MM.1S (cell line): Measurements from ENCODE around the gene OR5AN1.

Experiments
- DNase-seq: peaks from one replicate; pipeline ENCODE4 v3.0.0-alpha.2; 2015
- H2AFZ ChIP-seq: fragments of 300-600 bp; sonication (generic); 2 replicates; pipeline ENCODE4 v1.6.0; 2016; ENCODE audit warnings: antibody characterized with exemption, low read length
- H3F3A ChIP-seq: fragments of 300-600 bp; sonication (generic); 2 replicates; pipeline ENCODE4 v1.6.1; 2016; ENCODE audit warnings: mild to moderate bottlenecking, antibody characterized with exemption, low read length, moderate library complexity, mixed read lengths; ENCODE audit not compliant: insufficient read depth
- H3K27ac ChIP-seq: fragments of 300-600 bp; sonication (generic); 2 replicates; pipeline ENCODE4 v1.5.1; 2016; ENCODE audit warnings: mild to moderate bottlenecking, low read length
- H3K27me3 ChIP-seq: fragments of 300-600 bp; sonication (generic); replicated peaks from 2 replicates; pipeline ENCODE4 v1.6.0; 2016; ENCODE audit warnings: low read length; ENCODE audit not compliant: insufficient read depth
- H3K36me3 ChIP-seq: fragments of 300-600 bp; sonication (generic); replicated peaks from 2 replicates; pipeline ENCODE4 v1.6.1; 2016; ENCODE audit warnings: mild to moderate bottlenecking, low read length, mixed read lengths; ENCODE audit not compliant: insufficient read depth
- H3K4me1 ChIP-seq: fragments of 300-600 bp; sonication (generic); 2 replicates; pipeline ENCODE4 v1.6.1; 2016; ENCODE audit warnings: low read length, mixed read lengths
- H3K4me2 ChIP-seq: fragments of 300-600 bp; sonication (generic); 2 replicates; pipeline ENCODE4 v1.6.0; 2016; ENCODE audit warnings: low read depth, low read length
- H3K4me3 ChIP-seq: fragments of 300-600 bp; sonication (generic); 2 replicates; pipeline ENCODE4 v1.5.1; 2016; ENCODE audit warnings: low read length, mixed read lengths
- H3K79me2 ChIP-seq: fragments of 300-600 bp; sonication (generic); 2 replicates; pipeline ENCODE4 v1.6.1; 2016; ENCODE audit warnings: mixed run types, low read length, mixed read lengths
- H3K9ac ChIP-seq: fragments of 300-600 bp; sonication (generic); 2 replicates; pipeline ENCODE4 v1.6.1; 2016; ENCODE audit warnings: low read length, mixed read lengths
- H3K9me2 ChIP-seq: fragments of 300-600 bp; sonication (generic); replicated peaks from 2 replicates; pipeline ENCODE4 v1.6.1; 2016; ENCODE audit warnings: mild to moderate bottlenecking, low read length, mixed read lengths; ENCODE audit not compliant: insufficient read depth
- H3K9me3 ChIP-seq: fragments of 300-600 bp; sonication (generic); replicated peaks from 2 replicates; pipeline ENCODE4 v1.6.1; 2016; ENCODE audit warnings: mild to moderate bottlenecking, low read length, mixed read lengths; ENCODE audit not compliant: insufficient read depth
- H4K20me1 ChIP-seq: fragments of 300-600 bp; sonication (generic); 2 replicates; pipeline ENCODE4 v1.6.1; 2016; ENCODE audit warnings: mild to moderate bottlenecking, low read length, moderate library complexity, mixed read lengths; ENCODE audit not compliant: insufficient read depth
- EZH2 ChIP-seq: fragments of 300-600 bp; sonication (generic); optimal IDR thresholded peaks from 2 replicates; pipeline ENCODE3; 2017; ENCODE audit warnings: low read depth, mild to moderate bottlenecking, antibody characterized with exemption, low read length, mixed read lengths

Gene OR5AN1

DNA sequence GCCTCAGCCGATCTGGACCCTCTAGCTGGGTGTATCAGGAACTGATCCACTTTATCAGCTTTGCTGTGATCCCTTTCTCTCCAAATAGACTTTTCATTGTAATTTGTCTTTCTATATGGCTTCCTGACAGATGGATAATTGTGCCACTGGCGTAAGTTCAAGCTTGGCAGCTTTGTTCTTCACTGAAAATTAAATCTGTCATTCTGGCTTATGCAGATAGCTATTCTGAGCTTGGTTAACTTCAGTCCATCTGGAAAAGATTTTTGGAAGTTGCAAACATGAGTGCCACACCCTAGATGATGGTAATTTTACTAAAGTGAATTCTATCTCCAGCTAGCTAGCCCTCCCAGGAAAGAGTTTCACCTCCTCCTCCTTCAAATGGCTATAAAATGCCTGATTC, 59.5 kb downstream of the OR5AN1 start:
- no peaks in the 10 kb centered on the region; the same call in 1 of the 2 replicates for H3F3A ChIP-seq
- no peak overlapping the region for H3K9ac ChIP-seq
- H3K4me3 ChIP-seq: no peak overlapping the region
- no peaks in the 10 kb centered on the region for H3K9me2 ChIP-seq
- no peaks in the 10 kb centered on the region for H3K27me3 ChIP-seq
- H3K4me1 ChIP-seq: peaks cover 6% of the 10 kb centered on the region; the same call in 1 of the 2 replicates
- no peak for DNase-seq
- TF ChIP-seq EZH2: no peak
- no peaks in the 10 kb centered on the region for H3K9me3 ChIP-seq
- H4K20me1 ChIP-seq: no peaks in the 10 kb centered on the region
- H3K36me3 ChIP-seq: no peaks in the 10 kb centered on the region
- H3K4me2 ChIP-seq: no peak overlapping the region
- no peak overlapping the region for H2AFZ ChIP-seq
- no peak overlapping the region for H3K27ac ChIP-seq
- H3K79me2 ChIP-seq: no peaks in the 10 kb centered on the region
